UCSD-AML1 (cell line): ENCODE measurements around the gene INPP5E.

Experiments used
- DNase-seq: peaks from one replicate; lab custom pipeline; 2025; ENCODE audit not compliant: unreplicated experiment; lab: John Stamatoyannopoulos, UW

The INPP5E gene

DNA sequence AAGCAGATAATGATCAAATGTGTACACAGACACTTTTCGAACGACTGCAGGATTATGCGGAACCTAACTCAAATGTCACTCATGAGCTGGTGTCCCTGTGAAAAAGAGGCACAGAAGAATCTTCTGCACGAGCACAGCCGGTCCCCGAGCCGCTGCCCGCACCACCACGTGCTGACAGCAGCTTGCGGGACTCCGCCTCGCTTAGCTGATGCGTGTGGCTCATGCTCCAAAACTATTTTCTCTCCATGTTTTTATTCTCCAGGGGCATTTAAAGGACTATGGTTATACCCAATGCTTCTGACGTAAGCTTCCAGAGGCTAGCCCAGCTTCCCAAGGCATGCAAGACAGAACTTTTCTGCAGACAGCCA lies 33.7 kb upstream of the INPP5E start:
- no peak for DNase-seq

DNA sequence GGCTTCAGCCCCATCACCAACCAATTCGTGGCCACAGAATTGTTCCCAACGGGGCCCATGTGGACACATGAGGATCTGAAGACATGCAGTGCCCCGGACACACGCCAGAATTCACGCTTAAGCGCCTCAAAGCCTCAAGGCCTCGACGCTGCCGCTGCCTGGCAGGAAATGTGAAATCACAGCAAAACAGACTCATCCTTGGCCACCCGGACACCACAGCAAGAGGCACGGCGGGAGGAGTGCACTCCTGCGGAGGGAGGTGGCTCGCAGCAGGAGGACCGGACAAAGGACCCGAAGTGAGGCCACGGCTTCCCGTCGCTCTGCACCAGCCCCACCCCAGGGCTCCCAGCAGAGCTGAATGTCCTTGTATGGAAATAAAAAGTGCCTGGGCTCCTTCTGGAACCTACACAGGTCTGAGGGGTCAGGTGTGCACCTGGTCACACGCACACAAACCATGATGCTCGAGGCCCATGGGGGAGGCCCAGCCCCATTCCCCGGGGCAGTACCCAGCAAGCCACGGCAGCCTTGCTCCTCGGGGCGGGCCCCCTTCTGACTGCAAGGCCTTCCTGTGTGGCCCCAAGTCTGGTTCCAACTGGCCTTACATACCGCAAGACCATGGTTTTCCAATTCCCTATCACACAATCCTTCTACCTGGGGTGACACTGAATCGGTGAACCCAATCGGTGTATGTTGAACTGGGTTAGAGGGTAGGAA lies 33.2 kb upstream of the INPP5E start:
- DNase-seq: no peak

DNA sequence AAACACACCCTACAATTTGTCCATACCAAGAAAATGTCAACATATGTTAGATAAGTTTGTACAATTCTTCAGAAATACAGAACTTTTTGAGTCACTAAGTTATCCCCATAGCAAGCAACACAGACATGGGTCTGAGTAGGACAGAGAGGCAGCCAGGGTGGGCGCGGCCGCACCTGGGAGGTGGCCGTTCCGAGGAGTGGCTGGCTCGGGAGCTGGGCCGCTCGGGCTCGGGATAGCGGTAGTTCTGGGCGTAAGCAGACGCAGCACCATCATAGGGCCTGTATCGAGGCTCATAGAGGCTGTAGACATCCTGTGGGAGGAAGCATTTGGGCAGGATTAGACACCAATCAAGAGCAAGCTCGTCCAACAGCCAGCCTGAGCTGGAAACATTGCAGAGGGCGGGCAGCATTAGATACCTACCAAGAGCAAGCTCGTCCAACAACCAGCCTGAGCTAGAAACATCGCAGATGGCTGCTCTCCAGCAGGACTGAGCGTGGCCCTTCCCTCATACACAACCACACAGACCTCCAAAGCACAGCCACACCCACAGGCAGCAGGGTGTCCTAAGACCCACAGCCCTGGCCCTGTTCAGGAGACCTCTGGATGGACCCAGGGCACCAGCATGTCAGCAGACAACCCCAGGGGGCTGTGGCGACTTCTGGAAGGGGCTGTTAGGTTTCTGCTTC lies 32.3 kb upstream of the INPP5E start:
- DNase-seq: no peak

DNA sequence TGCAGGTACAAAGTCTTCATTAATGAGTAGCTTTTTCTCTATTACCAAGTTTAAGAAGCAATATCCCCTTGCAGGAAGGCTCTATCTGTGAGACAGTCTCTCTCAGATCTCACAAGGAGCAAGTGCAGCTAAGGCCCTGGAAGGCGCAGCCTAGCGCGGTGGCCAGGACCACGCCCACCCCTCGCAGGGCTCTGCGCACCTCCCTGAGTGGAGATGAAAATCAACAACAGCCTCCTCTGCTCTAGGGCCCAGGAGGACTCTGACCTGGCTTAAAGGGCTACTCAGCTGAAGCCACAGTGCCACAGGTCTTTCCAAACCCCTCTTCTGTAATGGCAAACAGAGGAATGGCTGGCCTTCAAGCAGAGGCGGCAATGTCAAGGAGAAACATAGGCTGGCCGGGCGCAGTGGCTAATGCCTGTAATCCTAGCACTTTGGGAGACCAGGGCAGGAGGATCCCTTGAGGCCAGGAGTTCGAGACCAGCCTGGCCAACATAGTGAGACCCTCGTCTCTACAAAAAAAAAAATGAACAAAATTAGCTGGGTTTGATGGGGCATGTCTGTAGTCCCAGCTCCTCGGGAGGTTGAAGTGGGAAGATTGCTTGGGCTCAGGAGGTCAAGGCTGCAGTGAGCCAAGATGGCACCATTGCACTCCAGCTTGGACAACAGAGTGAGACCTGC lies 31.3 kb upstream of the INPP5E start:
- DNase-seq: no peak

DNA sequence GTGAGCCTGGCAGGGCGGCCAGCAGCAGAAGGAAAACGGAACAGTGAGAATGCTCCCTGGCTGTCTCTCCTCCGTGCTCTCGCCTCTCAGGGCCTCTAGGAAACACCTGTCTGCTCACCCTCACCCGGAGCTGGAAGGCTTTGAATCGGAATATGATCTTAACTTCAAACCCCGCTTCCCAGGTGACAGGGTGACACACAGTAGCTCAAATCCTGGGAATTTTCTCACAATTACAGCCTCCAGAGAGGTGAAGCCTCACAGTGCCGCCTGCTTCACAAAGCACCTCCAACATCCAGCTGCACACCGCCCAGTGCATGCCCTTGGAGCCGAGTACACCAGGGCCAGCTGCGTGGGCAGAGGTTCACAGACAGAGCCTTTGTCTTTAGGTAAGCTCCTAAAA lies 30.7 kb upstream of the INPP5E start:
- DNase-seq: no peak

DNA sequence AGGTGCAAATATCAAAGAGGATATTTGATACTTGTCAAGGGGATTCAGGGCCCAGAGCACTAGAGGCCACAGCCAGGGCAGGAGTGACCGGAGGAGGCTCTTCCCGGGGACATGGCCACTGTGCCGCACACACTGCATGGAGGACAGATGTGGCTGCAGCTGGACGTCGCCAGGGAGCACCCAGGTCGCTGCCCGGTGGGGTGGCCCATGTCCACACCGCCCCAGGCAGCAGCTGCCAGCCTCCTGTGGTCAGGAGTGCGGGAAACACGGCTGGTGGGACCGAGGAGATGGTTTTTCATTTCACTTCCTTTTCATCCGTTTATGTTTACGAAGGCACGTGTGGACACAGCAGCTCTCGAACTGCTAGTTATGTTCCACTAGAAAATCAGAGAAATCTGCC lies 28.1 kb upstream of the INPP5E start:
- DNase-seq: no peak

DNA sequence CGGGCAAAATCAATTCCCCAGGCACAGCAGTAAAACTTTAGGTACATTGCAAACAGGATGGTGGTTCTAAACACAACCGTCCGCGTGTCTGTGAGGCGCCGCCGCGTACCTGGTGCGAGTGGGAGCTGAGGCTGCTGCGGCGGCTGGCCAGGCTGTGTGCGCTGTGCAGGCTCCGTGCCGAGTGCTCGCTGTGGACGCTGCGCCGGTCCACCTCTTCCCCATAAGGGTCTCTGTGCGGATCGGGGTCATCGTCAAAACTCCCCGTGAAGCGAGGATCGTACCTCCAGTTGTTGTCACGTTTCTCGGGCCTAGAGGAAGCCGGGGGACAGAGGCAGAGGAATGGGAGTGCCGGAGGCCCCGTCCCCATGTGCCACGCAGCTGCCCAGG lies 26.5 kb upstream of the INPP5E start:
- no peak for DNase-seq

DNA sequence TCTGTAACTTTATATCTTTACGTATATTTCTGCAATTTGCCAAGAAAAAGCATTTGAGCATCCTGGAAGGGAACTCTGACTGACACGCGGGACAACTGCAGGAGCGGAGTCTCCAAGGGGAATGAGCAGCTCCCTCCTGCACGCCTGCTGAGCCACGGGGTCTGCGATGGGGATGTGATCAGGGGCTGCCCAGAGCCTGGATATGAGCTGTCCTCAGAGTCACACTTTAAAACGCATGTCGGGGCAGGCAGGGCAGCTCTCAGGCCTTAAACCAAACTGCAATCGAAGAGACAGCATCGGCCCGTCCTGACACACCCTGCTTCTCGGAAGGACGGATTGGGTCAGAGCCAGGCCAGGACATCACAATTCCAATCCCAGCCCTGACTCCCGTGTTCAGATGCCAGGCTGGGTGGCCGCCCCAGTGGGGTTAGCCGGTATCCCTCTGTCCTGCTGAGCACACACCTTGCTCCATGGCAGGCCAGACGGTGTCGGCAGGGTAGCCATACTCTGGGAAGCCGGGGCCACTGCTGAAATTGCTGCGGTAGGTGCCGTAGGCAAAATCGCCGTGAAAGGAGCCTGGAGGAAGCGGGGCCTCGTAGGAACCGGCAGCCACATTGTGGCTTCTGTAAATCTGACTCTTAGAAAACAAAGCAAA lies 26.0 kb upstream of the INPP5E start:
- no peak for DNase-seq

DNA sequence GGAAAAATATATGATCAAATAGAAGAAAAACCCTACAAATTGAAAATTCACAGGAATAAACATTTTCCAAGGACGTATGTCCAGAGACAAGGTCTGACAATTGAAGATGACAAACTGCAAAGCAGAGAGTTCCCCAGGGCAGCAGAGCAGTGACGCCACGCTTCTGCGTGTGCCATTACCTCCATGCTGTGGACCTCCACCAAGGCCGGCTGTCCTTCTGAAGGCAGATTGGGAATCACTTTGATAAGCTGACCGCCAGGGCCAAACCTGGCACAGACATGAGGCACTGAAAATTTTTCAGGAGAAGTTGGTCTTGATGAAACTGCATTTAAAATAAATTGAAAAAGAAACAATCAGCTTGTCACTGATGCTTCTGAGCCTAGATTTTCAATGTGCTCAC lies 24.6 kb upstream of the INPP5E start:
- DNase-seq: no peak

DNA sequence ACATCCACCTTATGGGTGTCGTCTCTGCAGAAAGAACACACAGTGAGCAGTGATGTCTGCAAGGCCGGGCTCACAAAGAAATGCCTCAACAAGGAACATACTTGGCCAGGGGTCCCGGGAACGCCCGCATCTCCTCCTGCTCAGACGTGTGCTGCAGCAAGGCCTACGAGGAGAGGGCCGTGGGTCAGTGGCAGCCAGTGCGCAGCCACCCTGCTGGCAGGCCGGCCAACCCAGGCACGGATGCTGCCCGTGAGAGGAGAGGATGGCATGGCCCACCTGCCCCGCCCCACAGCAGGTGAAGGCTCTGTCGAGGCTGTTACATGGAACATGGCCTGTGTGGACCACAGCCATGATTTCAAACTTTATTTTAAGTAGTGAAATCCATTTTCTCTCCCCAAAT lies 23.9 kb upstream of the INPP5E start:
- DNase-seq: no peak

DNA sequence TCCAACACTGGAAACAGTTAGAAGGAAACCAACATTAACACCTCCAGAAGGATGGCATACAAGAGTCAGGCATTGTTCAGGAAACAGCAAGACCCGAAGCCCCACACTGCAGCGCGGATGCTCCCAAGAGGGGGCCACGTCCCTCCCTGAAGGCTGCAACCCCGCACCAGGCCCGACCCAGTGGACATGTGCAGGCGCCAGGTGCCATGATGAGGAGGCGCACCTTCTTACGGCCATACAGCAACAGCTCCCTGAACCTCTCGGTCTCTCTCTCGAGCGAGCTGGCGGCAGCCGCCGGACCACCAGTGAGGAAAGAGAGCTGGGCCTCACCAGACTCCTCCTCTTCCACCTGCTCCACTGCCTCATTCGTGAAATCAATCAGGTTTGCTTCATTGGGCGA lies 23.0 kb upstream of the INPP5E start:
- no peak for DNase-seq

DNA sequence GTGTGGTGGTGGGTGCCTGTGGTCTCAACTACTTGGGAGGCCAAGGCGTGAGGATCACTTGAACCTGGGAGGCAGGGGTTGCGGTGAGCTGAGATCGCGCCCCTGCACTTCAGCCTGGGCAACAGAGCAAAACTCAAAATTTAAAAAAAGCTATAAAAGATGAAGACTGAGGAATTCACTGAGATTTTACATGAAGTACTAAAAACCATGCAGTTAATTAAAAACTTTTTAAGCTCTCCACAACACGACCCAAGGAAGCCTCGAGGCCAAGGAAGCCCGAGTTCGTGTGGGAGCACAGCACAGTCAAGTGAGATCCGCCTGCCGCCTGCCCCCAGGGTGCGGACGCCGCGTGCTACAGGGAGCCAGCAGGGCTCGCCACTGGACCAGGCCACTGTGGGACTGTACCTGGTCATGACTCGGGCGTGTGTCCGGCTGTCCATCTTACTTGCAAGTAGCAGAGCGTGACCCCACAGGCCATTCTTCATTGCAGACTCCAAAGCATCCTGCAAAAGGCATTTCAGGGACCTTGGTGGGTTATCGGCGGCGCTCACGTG lies 21.2 kb upstream of the INPP5E start:
- DNase-seq: no peak

DNA sequence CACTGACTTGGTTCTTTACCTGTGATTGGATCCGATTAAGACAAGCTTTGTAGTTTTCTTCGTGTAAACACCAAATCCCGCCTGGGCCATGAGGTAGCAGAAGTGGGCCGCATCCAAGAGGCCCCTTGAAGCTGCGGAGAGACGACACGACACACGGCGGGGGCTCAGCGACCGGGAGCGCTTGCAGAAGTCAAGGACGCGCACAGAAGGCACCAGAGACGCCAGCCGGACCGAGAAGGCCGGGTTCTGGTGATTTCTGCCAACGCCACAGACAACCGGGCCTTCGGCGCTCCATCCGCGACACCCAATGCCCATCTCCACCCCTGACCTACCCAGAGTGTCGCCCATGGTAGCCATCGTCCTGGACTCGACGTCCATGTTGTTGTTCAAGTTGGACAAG lies 19.8 kb upstream of the INPP5E start:
- no peak for DNase-seq

DNA sequence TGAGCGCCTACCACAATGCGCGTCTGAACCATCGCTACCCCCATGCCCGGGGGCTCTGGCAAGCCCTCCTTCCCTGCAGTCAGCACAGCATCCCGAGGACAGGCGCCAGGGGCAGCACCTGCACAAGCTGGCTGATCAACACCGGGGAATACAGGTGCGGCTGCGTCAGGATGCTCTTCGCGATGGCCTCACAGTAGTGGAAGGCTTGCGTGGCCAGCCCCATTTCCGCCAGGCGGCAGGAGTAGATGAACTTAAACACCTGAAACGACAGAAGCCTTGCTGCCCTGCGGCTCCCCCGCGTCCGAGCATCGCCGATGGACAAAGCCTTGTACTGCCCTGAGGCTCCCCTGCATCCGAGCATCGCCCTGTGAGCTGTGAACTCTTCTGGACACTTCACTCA lies 17.7 kb upstream of the INPP5E start:
- no peak for DNase-seq

DNA sequence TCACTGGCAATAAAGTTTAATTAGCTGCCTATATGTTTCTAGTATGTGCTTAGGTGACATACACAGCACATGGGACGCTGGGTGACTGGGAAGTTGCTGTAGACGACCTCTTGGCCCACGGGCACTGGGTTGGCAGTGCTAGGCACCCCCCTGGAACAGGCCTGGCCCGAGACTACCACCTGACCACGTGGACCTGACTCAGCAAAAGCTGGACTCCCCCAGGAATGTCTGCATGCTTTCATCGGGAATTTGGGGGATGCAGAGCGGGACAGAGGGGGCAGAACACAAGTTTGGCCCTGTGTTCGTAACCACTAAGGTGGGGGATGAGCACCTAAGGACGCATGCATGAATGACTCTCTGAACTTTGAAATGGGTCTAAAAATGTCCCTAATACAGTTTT lies 16.6 kb upstream of the INPP5E start:
- DNase-seq: no peak

DNA sequence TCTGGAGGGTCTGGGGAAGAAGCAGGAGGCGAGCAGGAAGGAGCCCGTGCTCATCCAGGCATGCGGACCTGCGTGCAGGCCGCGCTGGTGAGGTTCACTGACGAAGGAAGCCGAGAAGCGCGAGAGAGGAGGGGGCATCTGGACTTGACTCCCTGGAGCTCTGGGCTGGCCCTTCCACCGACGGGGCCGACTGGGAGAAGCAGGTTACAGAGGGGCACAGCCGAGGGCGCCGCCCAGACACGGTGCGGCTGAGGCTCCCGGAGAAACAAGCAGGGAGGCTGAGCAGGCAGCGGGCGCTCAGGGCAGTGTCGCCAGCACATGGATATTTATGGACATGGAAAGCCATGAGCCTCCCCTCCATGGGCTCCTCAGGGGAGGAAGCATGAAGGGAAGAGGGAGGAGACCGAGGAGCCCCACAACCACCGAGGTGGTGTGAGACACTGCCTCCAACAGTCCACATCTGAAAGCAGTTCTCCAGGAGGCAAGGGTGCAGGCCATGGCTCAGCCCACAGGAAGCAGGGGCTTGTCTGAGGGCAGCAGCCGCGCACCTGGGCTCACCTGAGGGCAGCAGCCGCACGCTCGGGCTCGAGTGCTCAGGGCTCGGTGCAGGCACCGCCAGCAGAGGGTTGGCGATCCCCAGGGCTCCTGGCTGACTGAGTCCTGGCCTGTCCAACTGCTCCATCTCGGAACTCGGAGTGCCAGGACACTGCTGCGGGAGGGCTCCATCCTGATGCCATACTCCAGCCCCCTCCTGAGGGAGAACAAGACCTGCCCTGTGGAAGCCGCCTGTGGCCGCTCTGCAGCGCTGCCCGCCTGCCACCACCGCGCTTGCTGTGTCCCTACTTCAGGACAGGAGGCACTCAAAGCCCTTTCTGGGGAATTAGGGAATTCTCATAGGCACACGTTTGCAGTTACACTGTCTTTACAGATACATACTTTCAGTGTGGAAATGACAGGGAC lies 15.7 kb upstream of the INPP5E start:
- DNase-seq: no peak

DNA sequence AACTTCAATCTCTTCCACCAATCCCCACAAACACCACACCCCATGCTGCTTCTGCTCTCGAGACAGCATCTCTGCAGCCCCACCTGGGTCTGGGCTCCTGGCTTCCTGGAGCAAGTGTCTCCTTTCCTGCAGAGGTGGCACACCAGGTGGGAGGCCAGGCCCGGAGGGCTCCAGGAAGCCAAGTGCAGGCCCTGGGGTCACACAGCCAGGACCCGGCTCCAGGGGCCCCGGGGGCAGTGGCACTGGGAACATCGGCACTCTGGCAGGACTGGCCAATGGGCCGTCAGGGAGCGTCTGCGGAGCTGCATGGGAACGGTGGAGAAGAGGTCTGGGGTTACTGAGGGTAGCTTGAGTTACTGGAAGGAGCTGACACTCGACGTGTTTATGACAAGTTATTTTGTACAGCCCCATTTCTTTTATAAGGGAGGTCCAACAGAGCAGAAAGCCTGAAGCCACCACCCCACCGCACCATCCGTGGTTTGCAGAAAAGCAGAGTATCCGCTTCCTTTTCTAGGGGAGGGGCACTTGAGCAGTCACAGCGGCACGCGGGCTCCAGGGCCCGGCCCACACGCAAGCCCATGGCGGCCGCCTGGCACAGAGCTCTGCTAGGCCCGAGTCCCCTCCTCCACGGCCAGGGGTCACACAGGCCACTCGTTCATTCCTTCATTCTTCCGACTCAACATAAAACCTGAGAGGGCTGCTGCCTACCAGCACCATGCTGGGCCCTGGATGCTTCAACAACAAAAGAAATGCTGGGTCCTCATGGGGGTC lies 14.6 kb upstream of the INPP5E start:
- no peak for DNase-seq

DNA sequence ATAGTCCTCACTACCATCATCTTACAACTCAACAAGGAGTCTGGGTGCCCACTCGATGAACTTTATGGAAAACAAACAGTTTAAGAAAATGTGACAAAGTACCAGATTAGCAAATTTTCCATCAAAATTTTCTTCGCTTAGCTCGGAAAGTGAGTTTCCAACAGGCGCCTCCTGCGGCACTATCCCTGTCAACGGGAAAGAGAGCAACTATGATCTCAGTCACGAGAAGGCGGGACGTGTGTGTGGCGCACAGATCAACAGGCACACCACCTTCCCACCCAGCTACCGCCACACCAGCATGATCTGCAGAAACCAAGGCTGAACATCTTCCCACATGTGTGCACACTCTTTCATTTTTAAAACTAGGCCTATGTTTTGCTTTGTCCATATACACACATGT lies 13.7 kb upstream of the INPP5E start:
- DNase-seq: no peak

DNA sequence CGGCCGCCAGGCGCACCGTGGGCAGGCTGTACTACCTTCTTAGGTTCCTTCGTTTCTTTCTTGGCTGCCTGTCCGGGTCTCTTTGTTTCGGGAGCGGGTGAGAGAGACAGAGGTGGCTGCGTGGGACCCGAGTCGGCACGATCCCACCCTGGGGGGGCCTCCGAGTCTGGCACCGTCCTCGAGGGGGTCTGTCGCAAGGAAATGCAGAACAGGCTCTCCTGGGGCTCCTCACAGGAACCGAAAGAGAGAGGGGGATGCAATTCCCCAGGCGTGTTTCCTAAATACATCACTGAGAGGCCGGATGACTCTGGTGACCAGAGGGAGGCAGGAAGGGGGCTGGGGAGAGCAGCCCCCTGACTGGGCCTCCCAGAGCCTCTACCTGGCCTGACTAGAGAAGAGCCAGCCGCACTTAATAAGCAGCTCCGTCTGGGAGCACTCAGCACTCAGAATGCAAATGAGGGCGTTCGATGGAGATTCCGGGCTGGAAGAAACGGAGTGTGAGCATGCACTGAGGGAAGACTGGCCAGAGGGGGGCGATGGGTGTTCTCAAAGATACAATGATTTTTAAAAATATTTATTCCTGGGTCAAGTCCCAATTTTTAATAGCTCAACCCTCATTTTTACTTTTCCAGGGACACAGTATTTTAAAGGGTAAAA lies 11.7 kb upstream of the INPP5E start:
- no peak for DNase-seq
